ENCODE measurements around the gene MIGA1. TPM values are rescaled to one million over a fixed set of nuclear protein-coding genes. Genes with fewer than 3 reads are reported as not detected.

Gene MIGA1
- total and polyA plus RNA-seq, 2 of the 13 experiments (the other 11 are each of a cell fraction or from before 2014, with no cell fraction given) = 3.8 to 6.6 TPM

DNA sequence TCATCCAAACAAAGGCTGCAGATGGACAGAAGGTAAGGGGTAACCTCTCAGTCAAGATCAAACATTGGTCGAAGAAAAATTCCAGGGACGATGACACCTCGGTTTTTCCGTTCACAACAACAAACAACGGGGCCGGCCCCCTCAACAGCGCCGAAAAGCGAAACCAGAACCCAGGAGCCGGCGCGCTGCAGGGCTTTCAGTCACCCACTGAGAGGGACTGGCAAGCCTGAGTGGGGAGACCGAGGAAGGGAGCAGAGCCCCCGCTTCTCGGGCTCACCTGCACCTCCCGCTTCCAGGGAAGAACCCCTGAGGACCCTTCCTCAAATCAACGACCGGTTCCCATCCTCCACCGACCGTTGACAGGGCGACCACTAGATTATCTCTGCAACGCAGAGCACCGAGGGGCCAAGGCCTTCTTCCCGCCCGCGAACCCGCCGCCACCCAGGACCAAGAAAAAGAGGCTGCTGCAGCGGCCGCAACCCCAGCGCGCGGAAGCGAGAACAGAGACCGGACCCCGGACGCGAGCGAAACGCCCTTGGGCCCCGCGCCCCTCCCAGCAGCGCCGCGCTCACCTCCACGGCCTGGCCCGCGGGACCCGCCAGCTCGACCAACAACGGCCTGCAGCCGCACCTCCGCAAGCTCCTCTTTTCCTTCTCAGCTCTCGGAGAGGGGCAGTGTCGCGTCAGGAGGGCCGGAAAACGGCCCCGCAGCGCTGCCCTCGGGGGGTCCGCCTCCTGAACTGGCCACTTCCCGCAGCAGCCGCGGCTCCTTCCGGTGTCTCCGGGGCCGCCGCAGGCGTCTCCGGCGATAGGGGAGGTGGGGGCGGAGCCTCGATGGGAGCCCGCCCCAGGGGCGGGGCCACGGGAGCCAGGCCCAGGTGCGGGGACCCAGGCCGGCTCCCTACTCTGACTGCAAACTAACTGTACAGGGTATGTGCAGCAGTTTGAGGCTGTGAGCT, 20.1 kb upstream of the MIGA1 start, which contains the start of gene USP33 (continued):
- TF ChIP-seq, protein P1, sequence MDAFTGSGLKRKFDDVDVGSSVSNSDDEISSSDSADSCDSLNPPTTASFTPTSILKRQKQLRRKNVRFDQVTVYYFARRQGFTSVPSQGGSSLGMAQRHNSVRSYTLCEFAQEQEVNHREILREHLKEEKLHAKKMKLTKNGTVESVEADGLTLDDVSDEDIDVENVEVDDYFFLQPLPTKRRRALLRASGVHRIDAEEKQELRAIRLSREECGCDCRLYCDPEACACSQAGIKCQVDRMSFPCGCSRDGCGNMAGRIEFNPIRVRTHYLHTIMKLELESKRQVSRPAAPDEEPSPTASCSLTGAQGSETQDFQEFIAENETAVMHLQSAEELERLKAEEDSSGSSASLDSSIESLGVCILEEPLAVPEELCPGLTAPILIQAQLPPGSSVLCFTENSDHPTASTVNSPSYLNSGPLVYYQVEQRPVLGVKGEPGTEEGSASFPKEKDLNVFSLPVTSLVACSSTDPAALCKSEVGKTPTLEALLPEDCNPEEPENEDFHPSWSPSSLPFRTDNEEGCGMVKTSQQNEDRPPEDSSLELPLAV (CRISPR knock-in tag; conservative IDR thresholded peaks at IDR 0.05; ENCODE audit: low read depth) = no peak
- TF ChIP-seq, protein P2, sequence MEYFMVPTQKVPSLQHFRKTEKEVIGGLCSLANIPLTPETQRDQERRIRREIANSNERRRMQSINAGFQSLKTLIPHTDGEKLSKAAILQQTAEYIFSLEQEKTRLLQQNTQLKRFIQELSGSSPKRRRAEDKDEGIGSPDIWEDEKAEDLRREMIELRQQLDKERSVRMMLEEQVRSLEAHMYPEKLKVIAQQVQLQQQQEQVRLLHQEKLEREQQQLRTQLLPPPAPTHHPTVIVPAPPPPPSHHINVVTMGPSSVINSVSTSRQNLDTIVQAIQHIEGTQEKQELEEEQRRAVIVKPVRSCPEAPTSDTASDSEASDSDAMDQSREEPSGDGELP (IDR thresholded peaks at IDR 0.05; ENCODE audit: borderline replicate concordance, low read depth) = 0 out of 2 replicates have a peak, but pooled peaks have one; percentile 39
- no peak for TF ChIP-seq CEBPG (CRISPR knock-in tag; IDR thresholded peaks at IDR 0.05)
- TF ChIP-seq SP5 (CRISPR knock-in tag; IDR thresholded peaks at IDR 0.05; ENCODE audit: borderline replicate concordance, low read depth) = no peak
- TF ChIP-seq YEATS4 (CRISPR knock-in tag; IDR thresholded peaks at IDR 0.05; ENCODE audit: borderline replicate concordance) = peak; percentile 79
- peak; percentile 46; the same call in 1 of the 2 replicates for TF ChIP-seq ZNF775 (CRISPR knock-in tag; IDR thresholded peaks at IDR 0.05; ENCODE audit: borderline replicate concordance)
- TF ChIP-seq SOX6 (IDR thresholded peaks at IDR 0.05) = no peak
- 0 out of 2 replicates have a peak, but pooled peaks have one; percentile 23 for TF ChIP-seq SOX6 (CRISPR knock-in tag; IDR thresholded peaks at IDR 0.05)
- 0 out of 2 replicates have a peak, but pooled peaks have one; percentile 25 for TF ChIP-seq ZKSCAN5 (CRISPR knock-in tag; IDR thresholded peaks at IDR 0.05)
- TF ChIP-seq, protein P3, sequence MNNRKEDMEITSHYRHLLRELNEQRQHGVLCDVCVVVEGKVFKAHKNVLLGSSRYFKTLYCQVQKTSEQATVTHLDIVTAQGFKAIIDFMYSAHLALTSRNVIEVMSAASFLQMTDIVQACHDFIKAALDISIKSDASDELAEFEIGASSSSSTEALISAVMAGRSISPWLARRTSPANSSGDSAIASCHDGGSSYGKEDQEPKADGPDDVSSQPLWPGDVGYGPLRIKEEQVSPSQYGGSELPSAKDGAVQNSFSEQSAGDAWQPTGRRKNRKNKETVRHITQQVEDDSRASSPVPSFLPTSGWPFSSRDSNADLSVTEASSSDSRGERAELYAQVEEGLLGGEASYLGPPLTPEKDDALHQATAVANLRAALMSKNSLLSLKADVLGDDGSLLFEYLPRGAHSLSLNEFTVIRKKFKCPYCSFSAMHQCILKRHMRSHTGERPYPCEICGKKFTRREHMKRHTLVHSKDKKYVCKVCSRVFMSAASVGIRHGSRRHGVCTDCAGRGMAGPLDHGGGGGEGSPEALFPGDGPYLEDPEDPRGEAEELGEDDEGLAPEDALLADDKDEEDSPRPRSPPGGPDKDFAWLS (CRISPR knock-in tag; IDR thresholded peaks at IDR 0.05; ENCODE audit: borderline replicate concordance) = 0 out of 2 replicates have a peak, but pooled peaks have one; percentile 54
- TF ChIP-seq FOSL2 (CRISPR knock-in tag; IDR thresholded peaks at IDR 0.05) = peak; percentile 34; the same call in 1 of the 2 replicates
- peak; percentile 38; the same call in 1 of the 2 replicates for TF ChIP-seq ZBTB7A (CRISPR knock-in tag; IDR thresholded peaks at IDR 0.05)
- TF ChIP-seq, protein P4, sequence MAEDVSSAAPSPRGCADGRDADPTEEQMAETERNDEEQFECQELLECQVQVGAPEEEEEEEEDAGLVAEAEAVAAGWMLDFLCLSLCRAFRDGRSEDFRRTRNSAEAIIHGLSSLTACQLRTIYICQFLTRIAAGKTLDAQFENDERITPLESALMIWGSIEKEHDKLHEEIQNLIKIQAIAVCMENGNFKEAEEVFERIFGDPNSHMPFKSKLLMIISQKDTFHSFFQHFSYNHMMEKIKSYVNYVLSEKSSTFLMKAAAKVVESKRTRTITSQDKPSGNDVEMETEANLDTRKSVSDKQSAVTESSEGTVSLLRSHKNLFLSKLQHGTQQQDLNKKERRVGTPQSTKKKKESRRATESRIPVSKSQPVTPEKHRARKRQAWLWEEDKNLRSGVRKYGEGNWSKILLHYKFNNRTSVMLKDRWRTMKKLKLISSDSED (CRISPR knock-in tag; IDR thresholded peaks at IDR 0.05) = no peak
- TF ChIP-seq ERF (CRISPR knock-in tag; IDR thresholded peaks at IDR 0.05) = 0 out of 2 replicates have a peak, but pooled peaks have one; percentile 14
- TF ChIP-seq GTF2F1 (IDR thresholded peaks at IDR 0.05; ENCODE audit: low read length) = no peak
- 0 out of 2 replicates have a peak, but pooled peaks have one; percentile 56 for TF ChIP-seq ZNF263 (CRISPR knock-in tag; IDR thresholded peaks at IDR 0.05)
- peak; percentile 75 to 85 for TF ChIP-seq POLR2A (IDR thresholded peaks at IDR 0.05; ENCODE audit: insufficient read depth in 1 of 2, low read depth in 2 of 2, low read length in 2 of 2)
- TF ChIP-seq, protein P5, sequence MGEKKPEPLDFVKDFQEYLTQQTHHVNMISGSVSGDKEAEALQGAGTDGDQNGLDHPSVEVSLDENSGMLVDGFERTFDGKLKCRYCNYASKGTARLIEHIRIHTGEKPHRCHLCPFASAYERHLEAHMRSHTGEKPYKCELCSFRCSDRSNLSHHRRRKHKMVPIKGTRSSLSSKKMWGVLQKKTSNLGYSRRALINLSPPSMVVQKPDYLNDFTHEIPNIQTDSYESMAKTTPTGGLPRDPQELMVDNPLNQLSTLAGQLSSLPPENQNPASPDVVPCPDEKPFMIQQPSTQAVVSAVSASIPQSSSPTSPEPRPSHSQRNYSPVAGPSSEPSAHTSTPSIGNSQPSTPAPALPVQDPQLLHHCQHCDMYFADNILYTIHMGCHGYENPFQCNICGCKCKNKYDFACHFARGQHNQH (CRISPR knock-in tag; IDR thresholded peaks at IDR 0.05) = peak; percentile 12; the same call in 1 of the 2 replicates
- peak; percentile 88 for TF ChIP-seq KMT2B (CRISPR knock-in tag; IDR thresholded peaks at IDR 0.05)
- TF ChIP-seq, protein P6, sequence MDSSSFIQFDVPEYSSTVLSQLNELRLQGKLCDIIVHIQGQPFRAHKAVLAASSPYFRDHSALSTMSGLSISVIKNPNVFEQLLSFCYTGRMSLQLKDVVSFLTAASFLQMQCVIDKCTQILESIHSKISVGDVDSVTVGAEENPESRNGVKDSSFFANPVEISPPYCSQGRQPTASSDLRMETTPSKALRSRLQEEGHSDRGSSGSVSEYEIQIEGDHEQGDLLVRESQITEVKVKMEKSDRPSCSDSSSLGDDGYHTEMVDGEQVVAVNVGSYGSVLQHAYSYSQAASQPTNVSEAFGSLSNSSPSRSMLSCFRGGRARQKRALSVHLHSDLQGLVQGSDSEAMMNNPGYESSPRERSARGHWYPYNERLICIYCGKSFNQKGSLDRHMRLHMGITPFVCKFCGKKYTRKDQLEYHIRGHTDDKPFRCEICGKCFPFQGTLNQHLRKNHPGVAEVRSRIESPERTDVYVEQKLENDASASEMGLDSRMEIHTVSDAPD (CRISPR knock-in tag; IDR thresholded peaks at IDR 0.05) = no peak

Data from HepG2 (cell line).